Measurements from ENCODE around the gene TFPT.

TFPT gene

DNA sequence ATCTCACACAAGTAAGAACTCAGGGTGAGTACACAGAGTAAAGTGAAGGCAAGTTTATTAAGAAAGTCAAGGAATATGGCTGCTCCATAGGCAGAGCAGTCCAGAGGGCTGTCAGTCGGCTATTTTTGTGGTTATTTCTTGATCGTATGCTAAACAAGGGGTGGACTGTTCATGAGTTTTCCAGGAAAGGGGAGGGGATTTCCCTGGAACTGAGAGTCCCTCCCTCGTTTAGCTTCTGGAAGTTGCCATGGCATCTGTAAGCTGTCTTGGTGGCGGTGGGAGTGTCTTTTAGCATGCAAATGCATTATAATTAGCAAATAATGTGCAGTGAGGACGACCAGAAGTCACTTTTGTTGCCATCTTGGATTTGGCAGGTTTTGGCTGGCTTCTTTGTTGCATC, 46.0 kb downstream of the TFPT start:
- no peak for DNase-seq

DNA sequence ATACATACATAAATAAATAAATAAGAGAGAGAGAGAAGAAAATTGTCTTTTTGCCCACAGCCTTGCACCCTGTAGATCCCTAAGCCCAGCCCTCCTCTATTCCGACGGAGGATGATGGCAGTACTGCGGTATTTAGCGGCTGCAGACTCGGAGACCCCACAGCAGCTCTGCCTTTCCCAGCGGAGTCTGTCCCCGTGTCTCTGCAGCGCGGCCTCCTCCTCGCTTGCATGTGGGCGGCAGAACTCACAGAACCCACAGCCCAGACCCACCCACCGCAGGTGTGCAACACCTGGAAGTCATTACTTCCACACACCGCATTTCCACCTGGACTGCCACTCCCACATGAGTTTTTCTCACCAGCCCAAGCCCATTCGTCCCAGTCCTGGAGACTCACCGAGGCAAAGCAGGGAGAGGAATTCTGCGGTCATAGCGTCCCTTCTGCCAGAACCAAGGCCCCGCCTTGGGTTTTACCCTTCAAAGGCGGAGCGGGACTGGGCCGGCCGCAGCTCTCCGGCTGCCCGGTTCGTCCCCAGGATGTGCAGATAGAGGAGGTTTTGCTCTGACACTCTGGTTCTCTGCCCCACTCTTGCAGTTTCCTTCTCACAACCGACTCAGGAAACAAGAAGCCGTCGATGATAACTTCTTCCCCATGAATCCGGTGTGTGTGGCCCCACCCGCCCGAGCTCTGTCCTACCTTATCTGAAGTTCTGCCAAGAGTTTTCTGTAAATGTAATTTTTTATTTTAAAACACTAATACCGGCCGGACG, 51.9 kb downstream of the TFPT start, which contains the start of gene VSTM1:
TSS of gene VSTM1 (minus strand) at position 548 of the 767 bp plus-strand sequence. CDS start at position 428, 120 bp downstream.
- no peak for DNase-seq

DNA sequence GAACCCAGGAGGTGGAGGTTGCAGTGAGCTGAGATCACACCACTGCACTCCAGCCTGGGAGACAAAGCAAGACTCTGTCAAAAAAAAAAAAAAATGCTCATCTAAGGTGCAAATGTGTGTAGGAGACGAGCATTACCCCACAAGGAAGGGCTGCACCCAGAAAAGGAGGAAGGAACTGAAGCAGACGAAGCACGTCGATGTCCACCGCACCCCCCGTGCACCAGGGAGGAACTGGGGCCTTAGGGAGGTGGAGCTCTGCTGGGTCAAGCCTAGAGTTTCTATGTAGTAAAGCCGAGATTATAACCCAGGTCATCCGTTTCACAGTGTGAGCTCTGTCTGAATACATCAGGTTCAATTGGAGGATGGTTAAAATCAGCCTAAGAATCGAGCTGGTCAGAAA, 52.8 kb downstream of the TFPT start:
- no peak for DNase-seq

Measured in NCI-H226 (cell line).